ENCODE results near the gene PKP1.

DNA sequence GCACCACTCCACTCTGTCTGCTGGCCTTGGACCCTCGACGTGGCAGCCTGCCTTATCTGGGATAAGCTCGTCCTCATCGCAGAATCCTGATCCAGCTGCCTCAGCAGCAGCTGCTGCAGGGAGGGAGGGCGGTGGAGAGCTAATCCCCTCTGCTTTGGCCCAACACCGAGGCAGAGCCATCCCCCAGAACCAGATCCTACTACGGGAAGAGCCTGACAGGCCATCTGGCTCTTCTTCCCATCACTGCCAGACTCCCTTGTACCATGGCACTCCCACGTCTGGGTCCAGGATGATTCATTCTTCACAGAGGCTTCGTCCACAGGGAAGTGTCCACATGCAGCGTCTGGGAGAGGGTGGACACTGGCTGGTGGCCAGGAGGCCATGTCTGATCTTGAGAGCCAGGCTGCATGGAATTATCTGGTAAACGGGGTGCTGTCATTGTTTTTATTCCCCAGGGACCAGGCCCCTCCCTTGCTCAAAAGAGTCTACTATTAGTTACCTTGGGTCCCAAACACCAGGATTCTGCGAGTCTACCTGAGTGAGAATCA lies 14.6 kb upstream of the PKP1 start:
- TF ChIP-seq, protein P1, sequence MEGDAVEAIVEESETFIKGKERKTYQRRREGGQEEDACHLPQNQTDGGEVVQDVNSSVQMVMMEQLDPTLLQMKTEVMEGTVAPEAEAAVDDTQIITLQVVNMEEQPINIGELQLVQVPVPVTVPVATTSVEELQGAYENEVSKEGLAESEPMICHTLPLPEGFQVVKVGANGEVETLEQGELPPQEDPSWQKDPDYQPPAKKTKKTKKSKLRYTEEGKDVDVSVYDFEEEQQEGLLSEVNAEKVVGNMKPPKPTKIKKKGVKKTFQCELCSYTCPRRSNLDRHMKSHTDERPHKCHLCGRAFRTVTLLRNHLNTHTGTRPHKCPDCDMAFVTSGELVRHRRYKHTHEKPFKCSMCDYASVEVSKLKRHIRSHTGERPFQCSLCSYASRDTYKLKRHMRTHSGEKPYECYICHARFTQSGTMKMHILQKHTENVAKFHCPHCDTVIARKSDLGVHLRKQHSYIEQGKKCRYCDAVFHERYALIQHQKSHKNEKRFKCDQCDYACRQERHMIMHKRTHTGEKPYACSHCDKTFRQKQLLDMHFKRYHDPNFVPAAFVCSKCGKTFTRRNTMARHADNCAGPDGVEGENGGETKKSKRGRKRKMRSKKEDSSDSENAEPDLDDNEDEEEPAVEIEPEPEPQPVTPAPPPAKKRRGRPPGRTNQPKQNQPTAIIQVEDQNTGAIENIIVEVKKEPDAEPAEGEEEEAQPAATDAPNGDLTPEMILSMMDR (IDR thresholded peaks at IDR 0.05): no peak
- TF ChIP-seq POLR2AphosphoS5 (IDR thresholded peaks at IDR 0.05; ENCODE audit: insufficient read depth in 1 of 2, low read depth in 1 of 2): no peak
